HepG2 (cell line): ENCODE results near the gene COPE. TPM values are rescaled to one million over a fixed set of nuclear protein-coding genes. Genes with fewer than 3 reads are reported as not detected.

ENCODE experiments used
- ATAC-seq: fragments of 200-7000 bp; cut with Tn5 transposase; 3 replicates; pipeline ENCODE4 v1.9.1; 2020; ENCODE audit warnings: mild to moderate bottlenecking, moderate library complexity
- BruUV-seq: library from RNA; stranded (reverse); fragments of 400-500 nt; replicated peaks from 2 replicates; lab custom pipeline; 2021; lab: Mats Ljungman, UMichigan
- CTCF ChIA-PET: fragments of 300-600 bp; formaldehyde crosslinking; extraction: SDS; loops from one replicate; lab custom pipeline; 2021; ENCODE audit warnings: low total read pairs, inconsistent platforms, low intra/inter-chr PET ratio; lab: Yijun Ruan, JAX
- POLR2A ChIA-PET: fragments of 350-600 bp; sonication (Branson Sonifier 250); formaldehyde crosslinking; loops from one replicate; lab custom pipeline; 2020; ENCODE audit warnings: antibody characterized with exemption, inconsistent platforms; lab: Yijun Ruan, JAX
- DNase-seq: peaks from one replicate; pipeline ENCODE4 v3.0.0-alpha.2; 2015; ENCODE audit warnings: low spot score
- FAIRE-seq: peaks from 3 replicates; lab custom pipeline; 2011; peaks lifted over from hg19 to GRCh38; lab: Jason Lieb, UNC
- H2AFZ ChIP-seq: one replicate; pipeline ENCODE4 v1.6.1; 2011; ENCODE audit warnings: low read length, inconsistent platforms
- H3K27ac ChIP-seq: fragments of 300-600 bp; 3 replicates; pipeline ENCODE4 v1.8.0; 2011; ENCODE audit warnings: mixed run types, mild to moderate bottlenecking, mixed read lengths, low read length, inconsistent platforms; ENCODE audit not compliant: insufficient read depth; ENCODE audit errors: extremely low read length
- H3K27me3 ChIP-seq, 2 experiments: fragments of 200-600 bp in 1 of 2; 2 replicates in 1 of 2; 3 replicates in 1 of 2; pipeline versions ENCODE4 v1.6.0 to v1.8.0; 2011; ENCODE audit warnings: low read length in 2 of 2, mild to moderate bottlenecking in 2 of 2, moderate library complexity in 2 of 2, inconsistent platforms in 1 of 2; ENCODE audit not compliant: insufficient read depth in 2 of 2, control insufficient read depth in 1 of 2
- H3K36me3 ChIP-seq, 2 experiments: fragments of 200-600 bp in 1 of 2; replicated peaks in 1 of 2; 2 replicates in 1 of 2; 3 replicates in 1 of 2; pipeline versions ENCODE4 v1.5.1 to v1.8.0; 2011; ENCODE audit warnings: low read length in 2 of 2, inconsistent platforms in 1 of 2; ENCODE audit not compliant: insufficient read depth in 2 of 2, control insufficient read depth in 1 of 2
- H3K4me1 ChIP-seq: 2 replicates; pipeline ENCODE4 v1.5.1; 2012; ENCODE audit warnings: low read length, inconsistent platforms; ENCODE audit not compliant: insufficient read depth
- H3K4me2 ChIP-seq: 2 replicates; pipeline ENCODE4 v1.6.0; 2011; ENCODE audit warnings: low read depth, low read length, inconsistent platforms
- H3K4me3 ChIP-seq, 3 experiments: fragments of 200-600 bp in 1 of 3; sonication (generic), shearing (Covaris generic) in 1 of 3; replicated peaks in 1 of 3; 2 replicates each; pipeline ENCODE4 v1.5.1; 2011 to 2016; ENCODE audit warnings: low read length in 3 of 3, inconsistent platforms in 2 of 3, low read depth in 2 of 3, mild to moderate bottlenecking in 2 of 3, control low read depth in 1 of 3, mixed read lengths in 1 of 3; ENCODE audit not compliant: insufficient read depth in 1 of 3
- H3K79me2 ChIP-seq: one replicate; pipeline ENCODE4 v1.6.1; 2011; ENCODE audit warnings: low read length, inconsistent platforms; ENCODE audit not compliant: insufficient read depth
- H3K9ac ChIP-seq: 2 replicates; pipeline ENCODE4 v1.6.0; 2011; ENCODE audit warnings: mild to moderate bottlenecking, low read depth, low read length, inconsistent platforms; ENCODE audit not compliant: insufficient read depth
- H3K9me3 ChIP-seq: 2 replicates; pipeline ENCODE4 v1.5.1; 2012; ENCODE audit warnings: mild to moderate bottlenecking, low read length
- H4K20me1 ChIP-seq: 2 replicates; pipeline ENCODE4 v1.6.0; 2011; ENCODE audit warnings: inconsistent platforms, mild to moderate bottlenecking, low read length, moderate library complexity; ENCODE audit not compliant: insufficient read depth
- AGO2 ChIP-seq: fragments of 200-400 bp; formaldehyde crosslinking; optimal IDR thresholded peaks from 2 replicates; pipeline ENCODE3; 2017; ENCODE audit warnings: mild to moderate bottlenecking, low read depth, low read length, moderate library complexity
- BCL6 ChIP-seq: IDR thresholded peaks from 2 replicates; pipeline ENCODE4 v1.6.1; 2016; ENCODE audit warnings: missing genetic modification reagents, missing compliant biosample characterization
- RBM22 ChIP-seq: fragments of 200-400 bp; formaldehyde crosslinking; optimal IDR thresholded peaks from 2 replicates; pipeline ENCODE3; 2017; ENCODE audit warnings: mild to moderate bottlenecking, low read length, moderate library complexity
- SNAI1 ChIP-seq: sonication (generic); formaldehyde crosslinking; IDR thresholded peaks from 2 replicates; pipeline ENCODE4 v1.5.0; 2020; ENCODE audit warnings: mild to moderate bottlenecking, missing genetic modification reagents, borderline replicate concordance
- ZBTB46 ChIP-seq: sonication (generic); formaldehyde crosslinking; IDR thresholded peaks from 2 replicates; pipeline ENCODE4 v1.4.0; 2020; ENCODE audit warnings: mild to moderate bottlenecking, missing genetic modification reagents, borderline replicate concordance
- WGBS: methylation state at CpG from one replicate; pipeline ENCODE4 v1.1.6; 2017; ENCODE audit warnings: low lambda C conversion rate; 5-methylcytosine and 5-hydroxymethylcytosine counted together
- in situ Hi-C: cut with HindIII; loops from 2 replicates; pipeline ENCODE4 v1.10.0; 2017; ENCODE audit warnings: low pct_unique_long_range_greater_than_20kb; ENCODE audit not compliant: extremely low pct_ligation_motif_present
- intact Hi-C: fragments of 100-400 bp; cut with micrococcal nuclease; formaldehyde crosslinking; loops from one replicate; pipeline ENCODE4 v1.10.0; 2022; ENCODE audit not compliant: unreplicated experiment
- polyA plus RNA-seq, 8 experiments: library from polyadenylated mRNA; depleted of rRNA in 3 of 8; stranded (reverse) in 7 of 8; unstranded in 1 of 8; fragments of >200 nt; fragmentation: Illumina TruSeq in 4 of 8; extraction: Trizol in 4 of 8; gene quantifications; 2 replicates each; pipeline versions ENCODE4 v1.2.1 to v1.2.3, GENCODE V29; 2011 to 2016; ENCODE audit warnings: low read depth in 4 of 8, missing spikeins in 1 of 8, mixed read lengths in 1 of 8; ENCODE audit not compliant: insufficient read depth in 1 of 8
- total RNA-seq, 5 experiments: library from RNA; depleted of rRNA; stranded (reverse); fragments of >200 nt; fragmentation: Illumina TruSeq; extraction: Trizol; gene quantifications; 2 replicates each; pipeline ENCODE4 v1.2.3, GENCODE V29; 2016; ENCODE audit warnings: low read depth in 1 of 5
- TF ChIP-seq, protein P1 (sequence below): fragments of 450-650 bp; IDR thresholded peaks from 2 replicates; pipeline ENCODE4 v1.6.1; 2017; ENCODE audit warnings: mild to moderate bottlenecking
- TF ChIP-seq, protein P2 (sequence below): IDR thresholded peaks from 2 replicates; pipeline ENCODE4 v1.6.1; 2016; ENCODE audit warnings: control low read depth

The COPE gene
- total and polyA plus RNA-seq, 2 of the 13 experiments (the other 11 are each of a cell fraction or from before 2014, with no cell fraction given) = 189 to 205 TPM

GRCh38 chr19:18852648-18853047 lies 66.5 kb downstream of the COPE start (continued):
- TF ChIP-seq, protein P1, sequence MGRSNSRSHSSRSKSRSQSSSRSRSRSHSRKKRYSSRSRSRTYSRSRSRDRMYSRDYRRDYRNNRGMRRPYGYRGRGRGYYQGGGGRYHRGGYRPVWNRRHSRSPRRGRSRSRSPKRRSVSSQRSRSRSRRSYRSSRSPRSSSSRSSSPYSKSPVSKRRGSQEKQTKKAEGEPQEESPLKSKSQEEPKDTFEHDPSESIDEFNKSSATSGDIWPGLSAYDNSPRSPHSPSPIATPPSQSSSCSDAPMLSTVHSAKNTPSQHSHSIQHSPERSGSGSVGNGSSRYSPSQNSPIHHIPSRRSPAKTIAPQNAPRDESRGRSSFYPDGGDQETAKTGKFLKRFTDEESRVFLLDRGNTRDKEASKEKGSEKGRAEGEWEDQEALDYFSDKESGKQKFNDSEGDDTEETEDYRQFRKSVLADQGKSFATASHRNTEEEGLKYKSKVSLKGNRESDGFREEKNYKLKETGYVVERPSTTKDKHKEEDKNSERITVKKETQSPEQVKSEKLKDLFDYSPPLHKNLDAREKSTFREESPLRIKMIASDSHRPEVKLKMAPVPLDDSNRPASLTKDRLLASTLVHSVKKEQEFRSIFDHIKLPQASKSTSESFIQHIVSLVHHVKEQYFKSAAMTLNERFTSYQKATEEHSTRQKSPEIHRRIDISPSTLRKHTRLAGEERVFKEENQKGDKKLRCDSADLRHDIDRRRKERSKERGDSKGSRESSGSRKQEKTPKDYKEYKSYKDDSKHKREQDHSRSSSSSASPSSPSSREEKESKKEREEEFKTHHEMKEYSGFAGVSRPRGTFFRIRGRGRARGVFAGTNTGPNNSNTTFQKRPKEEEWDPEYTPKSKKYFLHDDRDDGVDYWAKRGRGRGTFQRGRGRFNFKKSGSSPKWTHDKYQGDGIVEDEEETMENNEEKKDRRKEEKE = no peak
- no peak for TF ChIP-seq SNAI1 (CRISPR knock-in tag)
- TF ChIP-seq, all 625 proteins: peak for 0

DNA sequence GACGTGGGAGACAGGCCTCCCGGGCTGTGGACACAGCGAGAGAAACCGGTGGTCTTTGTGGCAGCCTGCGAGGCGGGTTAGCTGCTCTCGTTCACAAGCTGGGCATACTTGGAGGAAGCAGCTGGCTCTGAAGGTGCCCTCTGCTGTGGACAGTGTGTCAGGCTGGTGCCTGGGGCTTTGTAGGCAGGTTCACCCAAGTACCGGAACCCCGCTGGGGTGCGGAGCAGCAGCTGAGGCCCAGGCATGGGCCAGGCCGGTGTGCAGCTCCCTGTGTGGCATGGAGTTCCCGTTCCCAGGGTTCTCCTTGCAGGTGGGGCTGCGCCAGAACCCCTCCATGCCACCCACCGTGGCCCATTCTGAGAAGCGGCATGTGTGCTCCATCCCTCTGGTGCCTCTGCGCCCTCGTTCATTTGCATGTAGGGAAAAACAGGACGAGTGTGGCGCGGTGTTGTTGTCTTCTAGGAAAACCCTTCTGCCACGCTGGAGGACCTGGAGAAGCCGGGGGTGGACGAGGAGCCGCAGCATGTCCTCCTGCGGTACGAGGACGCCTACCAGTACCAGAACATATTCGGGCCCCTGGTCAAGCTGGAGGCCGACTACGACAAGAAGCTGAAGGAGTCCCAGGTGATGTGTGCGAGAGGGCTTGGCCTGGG lies 67.4 kb downstream of the COPE start:
- intact Hi-C loops = no loop called here
- Histone ChIP-seq H3K36me3 (peaks cover 67 to 94% of the 10 kb centered on the region in 2 experiments), H3K4me3 (no peak overlapping the region), H3K27ac (no peak overlapping the region), H3K9ac (no peak overlapping the region), H3K4me1 (no peaks in the 10 kb centered on the region), H3K79me2 (peaks cover 29% of the 10 kb centered on the region), H3K9me3 (no peaks in the 10 kb centered on the region), H2AFZ (no peak overlapping the region), H3K27me3 (no peaks in the 10 kb centered on the region), H4K20me1 (peaks cover 37% of the 10 kb centered on the region), H3K4me2 (no peak overlapping the region)
- BruUV-seq = no TSS peak
- DNase-seq = no peak
- no peak for FAIRE-seq
- CTCF ChIA-PET = no interaction called here
- TF ChIP-seq ZBTB46 (CRISPR knock-in tag) (no peak), RBM22 (peak; percentile 38), AGO2 (peak; percentile 45), BCL6 (CRISPR knock-in tag) (no peak)
- TF ChIP-seq, protein P2, sequence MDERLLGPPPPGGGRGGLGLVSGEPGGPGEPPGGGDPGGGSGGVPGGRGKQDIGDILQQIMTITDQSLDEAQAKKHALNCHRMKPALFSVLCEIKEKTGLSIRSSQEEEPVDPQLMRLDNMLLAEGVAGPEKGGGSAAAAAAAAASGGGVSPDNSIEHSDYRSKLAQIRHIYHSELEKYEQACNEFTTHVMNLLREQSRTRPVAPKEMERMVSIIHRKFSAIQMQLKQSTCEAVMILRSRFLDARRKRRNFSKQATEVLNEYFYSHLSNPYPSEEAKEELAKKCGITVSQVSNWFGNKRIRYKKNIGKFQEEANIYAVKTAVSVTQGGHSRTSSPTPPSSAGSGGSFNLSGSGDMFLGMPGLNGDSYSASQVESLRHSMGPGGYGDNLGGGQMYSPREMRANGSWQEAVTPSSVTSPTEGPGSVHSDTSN (CRISPR knock-in tag) = no peak
- POLR2A ChIA-PET = no interaction called here
- 99% methylated on average over 19 of the region's 31 CpGs for WGBS
- ATAC-seq = no peak
- in situ Hi-C loops = no loop called here
